ENCODE measurements around the gene FLVCR1.

FLVCR1 gene

DNA sequence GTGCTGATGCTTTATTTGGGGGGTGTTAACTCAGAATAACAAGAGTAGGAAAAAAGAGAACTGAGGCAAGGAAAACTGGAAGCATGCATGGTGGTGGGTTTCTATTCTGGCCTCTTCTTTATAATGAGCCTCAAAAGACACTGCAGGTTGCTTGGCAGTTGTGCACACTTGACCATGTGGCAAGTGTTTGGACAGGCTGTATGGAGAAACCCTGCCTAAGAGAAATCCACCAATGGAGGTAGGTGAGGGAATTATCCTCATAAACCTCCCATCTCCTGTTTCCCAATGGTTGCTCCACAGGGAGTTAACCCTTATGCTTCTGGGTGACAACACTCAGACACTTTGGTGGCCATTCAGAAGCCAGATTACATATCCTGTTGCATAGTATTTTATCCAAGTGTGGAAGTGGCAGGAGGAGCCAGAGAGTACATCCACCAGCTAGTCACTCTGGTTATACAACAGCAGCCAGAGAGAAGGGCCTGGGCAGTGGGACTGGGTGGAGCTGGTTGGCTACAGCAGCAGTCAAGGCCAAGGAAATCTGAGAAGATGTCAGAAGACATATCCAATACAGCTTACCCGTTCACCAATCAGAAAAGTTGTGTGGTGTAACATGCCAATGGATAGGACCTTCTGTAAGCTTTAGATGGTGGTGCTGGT is 75.9 kb downstream of the FLVCR1 start:
- TF ChIP-seq, protein P1, sequence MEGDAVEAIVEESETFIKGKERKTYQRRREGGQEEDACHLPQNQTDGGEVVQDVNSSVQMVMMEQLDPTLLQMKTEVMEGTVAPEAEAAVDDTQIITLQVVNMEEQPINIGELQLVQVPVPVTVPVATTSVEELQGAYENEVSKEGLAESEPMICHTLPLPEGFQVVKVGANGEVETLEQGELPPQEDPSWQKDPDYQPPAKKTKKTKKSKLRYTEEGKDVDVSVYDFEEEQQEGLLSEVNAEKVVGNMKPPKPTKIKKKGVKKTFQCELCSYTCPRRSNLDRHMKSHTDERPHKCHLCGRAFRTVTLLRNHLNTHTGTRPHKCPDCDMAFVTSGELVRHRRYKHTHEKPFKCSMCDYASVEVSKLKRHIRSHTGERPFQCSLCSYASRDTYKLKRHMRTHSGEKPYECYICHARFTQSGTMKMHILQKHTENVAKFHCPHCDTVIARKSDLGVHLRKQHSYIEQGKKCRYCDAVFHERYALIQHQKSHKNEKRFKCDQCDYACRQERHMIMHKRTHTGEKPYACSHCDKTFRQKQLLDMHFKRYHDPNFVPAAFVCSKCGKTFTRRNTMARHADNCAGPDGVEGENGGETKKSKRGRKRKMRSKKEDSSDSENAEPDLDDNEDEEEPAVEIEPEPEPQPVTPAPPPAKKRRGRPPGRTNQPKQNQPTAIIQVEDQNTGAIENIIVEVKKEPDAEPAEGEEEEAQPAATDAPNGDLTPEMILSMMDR (IDR thresholded peaks at IDR 0.05; ENCODE audit: control extremely low read depth, extremely low read depth, low read depth, missing control alignments): no peak
- ChIA-PET POLR2A (no interaction called here), CTCF (interaction anchor here (0.7 to 1.9 kb wide), 7 partner anchors 10 to 46 kb away, joined by 3 to 8 read pairs (median 3); partner anchors contain the start of gene VASH2)
- DNase-seq (ENCODE audit: extremely low spot score): no peak

DNA sequence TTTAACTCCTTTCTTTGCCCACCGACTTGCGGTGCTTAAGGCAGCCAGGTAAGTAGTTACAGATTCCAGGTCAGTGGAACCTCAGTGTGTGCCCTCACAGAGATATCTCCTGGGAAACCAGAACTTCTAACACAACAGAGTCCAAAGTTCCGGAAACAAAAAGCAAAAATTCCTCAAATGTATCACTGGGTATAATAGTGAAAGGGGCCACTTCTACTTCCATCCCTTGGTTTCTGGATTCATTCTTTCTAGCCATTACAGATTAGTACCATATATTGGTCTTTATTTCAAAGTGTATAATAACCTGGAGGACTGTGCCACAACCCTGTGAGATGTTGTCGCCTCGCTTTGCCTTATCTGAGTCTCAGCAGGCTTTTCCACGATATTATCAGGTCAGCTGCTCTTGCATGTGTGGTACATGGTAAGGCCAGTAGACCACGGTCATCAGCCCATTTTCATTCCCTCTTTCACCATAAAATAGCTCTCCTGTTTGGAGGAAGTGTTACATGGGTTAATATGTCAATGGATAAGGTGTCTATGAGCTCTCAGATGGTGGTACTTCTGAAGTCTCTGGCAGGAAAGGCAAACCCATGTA is 77.4 kb downstream of the FLVCR1 start:
- ChIA-PET POLR2A (no interaction called here), CTCF (interaction anchor here (1.3 to 1.9 kb wide), 2 partner anchors 14 to 32 kb away, joined by 3 to 5 read pairs; no protein-coding TSS in a partner anchor)
- TF ChIP-seq, protein P1 (IDR thresholded peaks at IDR 0.05; ENCODE audit: control extremely low read depth, extremely low read depth, low read depth, missing control alignments): no peak
- DNase-seq (ENCODE audit: extremely low spot score): no peak

DNA sequence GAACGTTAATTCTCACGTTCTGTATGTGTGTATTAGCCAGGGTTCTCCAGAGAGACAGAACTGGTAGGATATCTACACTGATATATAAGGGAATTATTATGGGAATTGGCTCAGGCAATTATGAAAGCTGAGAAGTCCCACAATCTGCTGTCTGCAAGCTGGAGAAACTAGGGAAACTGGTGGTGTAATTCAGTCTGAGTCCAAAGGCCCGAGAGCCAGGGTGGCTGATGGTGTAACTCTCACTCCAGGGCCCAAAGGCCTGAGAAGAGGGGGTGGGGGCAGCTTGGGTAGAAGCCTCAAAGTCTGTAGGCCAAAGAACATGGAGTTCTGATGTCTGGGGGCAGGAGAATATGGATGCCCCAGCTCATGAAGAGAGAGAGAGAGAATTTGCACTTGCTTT is 79.0 kb downstream of the FLVCR1 start:
- CTCF ChIA-PET: interaction anchor here (0.8 to 2.1 kb wide), 5 partner anchors 10 to 68 kb away, joined by 3 to 11 read pairs (median 3); partner anchors contain the start of gene VASH2
- TF ChIP-seq, protein P1 (IDR thresholded peaks at IDR 0.05; ENCODE audit: control extremely low read depth, extremely low read depth, low read depth, missing control alignments): no peak
- POLR2A ChIA-PET: interaction anchor here (0.5 kb wide), 1 partner anchor 36 kb away, joined by 4 read pairs; no protein-coding TSS in a partner anchor
- no peak for DNase-seq (ENCODE audit: extremely low spot score)

DNA sequence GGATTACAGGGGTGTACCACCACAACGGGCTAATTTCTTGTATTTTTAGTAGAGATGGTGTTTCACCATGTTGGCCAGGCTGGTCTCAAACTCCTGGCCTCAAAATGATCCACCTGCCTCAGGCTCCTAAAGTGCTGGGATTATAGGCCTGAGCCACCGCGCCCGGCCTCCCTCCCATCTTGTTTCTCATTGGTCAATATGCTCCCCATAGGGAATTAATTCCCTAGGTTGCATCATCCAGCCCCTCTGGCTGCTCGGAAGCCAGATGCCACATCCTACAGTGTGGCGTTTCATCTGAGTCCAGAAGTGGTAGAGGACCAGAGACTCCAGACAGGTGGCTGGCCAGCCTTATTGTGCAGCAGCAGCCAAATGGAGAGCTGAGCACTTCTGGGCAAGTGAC is 80.8 kb downstream of the FLVCR1 start:
- CTCF ChIA-PET: interaction anchor here (0.9 to 2.2 kb wide), 7 partner anchors 10 to 56 kb away, joined by 3 to 7 read pairs (median 4); partner anchors contain the start of gene VASH2
- TF ChIP-seq, protein P1 (IDR thresholded peaks at IDR 0.05; ENCODE audit: control extremely low read depth, extremely low read depth, low read depth, missing control alignments): no peak
- DNase-seq (ENCODE audit: extremely low spot score): no peak
- POLR2A ChIA-PET: no interaction called here

DNA sequence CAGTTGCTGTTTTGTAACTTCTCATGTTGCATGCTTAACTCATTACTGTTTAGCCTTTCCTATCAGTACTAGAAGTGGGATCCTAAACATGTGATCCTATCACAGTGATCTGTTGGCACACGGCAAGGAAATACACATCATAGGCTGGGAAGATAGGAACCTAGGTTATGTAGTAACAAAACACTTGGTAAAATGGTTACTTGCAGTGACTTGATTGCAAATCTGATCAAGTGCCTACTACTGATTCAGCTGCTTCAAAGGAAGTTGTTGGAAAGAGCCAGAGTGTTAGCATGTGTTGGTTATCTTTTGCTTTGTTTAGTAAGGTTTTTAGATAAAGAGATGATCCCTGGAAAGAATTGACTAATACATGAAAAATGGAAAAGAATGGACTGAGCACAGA is 83.4 kb downstream of the FLVCR1 start:
- TF ChIP-seq, protein P1 (IDR thresholded peaks at IDR 0.05; ENCODE audit: control extremely low read depth, extremely low read depth, low read depth, missing control alignments): no peak
- no peak for DNase-seq (ENCODE audit: extremely low spot score)
- ChIA-PET CTCF (interaction anchor here (1.5 to 2.3 kb wide), 3 partner anchors 21 to 55 kb away, joined by 3 to 8 read pairs (median 4); no protein-coding TSS in a partner anchor), POLR2A (no interaction called here)

DNA sequence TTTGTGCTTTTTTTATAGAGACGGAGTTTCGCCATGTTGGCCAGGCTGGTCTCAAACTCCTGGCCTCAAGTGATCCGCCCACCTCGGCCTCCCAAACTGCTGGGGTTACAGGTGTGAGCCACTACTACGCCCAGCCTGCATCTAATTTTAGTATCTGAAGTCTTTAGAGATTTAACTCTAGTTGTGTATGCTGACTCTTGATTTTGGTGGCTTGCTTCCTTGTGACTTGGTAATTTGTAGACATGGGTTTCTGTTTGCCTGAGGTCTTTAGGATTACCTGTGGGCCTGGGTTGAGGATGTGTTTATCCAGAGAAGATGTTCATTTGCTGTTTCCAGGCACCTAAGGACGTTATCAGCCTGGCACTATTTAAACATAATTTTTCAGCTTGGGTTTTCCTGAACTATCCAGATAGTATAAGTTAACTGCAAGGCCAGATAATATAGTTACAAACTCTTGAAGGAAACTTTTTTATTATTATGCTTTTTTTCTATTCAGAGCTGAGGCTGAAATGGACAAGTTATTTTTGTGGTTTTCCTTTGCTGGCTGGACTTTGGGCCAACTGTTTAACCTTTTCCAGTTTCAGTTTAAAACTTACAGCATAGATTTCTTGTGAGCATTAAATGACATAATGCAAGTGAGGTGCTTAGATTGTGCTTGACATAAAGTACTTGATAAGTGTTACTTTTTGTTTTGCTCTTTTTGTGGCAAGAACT is 84.8 kb downstream of the FLVCR1 start:
- TF ChIP-seq, protein P1 (IDR thresholded peaks at IDR 0.05; ENCODE audit: control extremely low read depth, extremely low read depth, low read depth, missing control alignments): no peak
- no peak for DNase-seq (ENCODE audit: extremely low spot score)
- ChIA-PET CTCF (interaction anchor here (1.0 to 1.6 kb wide), 3 partner anchors 13 to 25 kb away, joined by 3 read pairs; no protein-coding TSS in a partner anchor), POLR2A (no interaction called here)

Measured in GM10248 (cell line).